ENCODE measurements around the gene CYP3A4. TPM values are rescaled to one million over a fixed set of nuclear protein-coding genes. Genes with fewer than 3 reads are reported as not detected.

Gene CYP3A4
- total RNA-seq, 2 donors from 2014 or later: 0.99 to 267 TPM

DNA sequence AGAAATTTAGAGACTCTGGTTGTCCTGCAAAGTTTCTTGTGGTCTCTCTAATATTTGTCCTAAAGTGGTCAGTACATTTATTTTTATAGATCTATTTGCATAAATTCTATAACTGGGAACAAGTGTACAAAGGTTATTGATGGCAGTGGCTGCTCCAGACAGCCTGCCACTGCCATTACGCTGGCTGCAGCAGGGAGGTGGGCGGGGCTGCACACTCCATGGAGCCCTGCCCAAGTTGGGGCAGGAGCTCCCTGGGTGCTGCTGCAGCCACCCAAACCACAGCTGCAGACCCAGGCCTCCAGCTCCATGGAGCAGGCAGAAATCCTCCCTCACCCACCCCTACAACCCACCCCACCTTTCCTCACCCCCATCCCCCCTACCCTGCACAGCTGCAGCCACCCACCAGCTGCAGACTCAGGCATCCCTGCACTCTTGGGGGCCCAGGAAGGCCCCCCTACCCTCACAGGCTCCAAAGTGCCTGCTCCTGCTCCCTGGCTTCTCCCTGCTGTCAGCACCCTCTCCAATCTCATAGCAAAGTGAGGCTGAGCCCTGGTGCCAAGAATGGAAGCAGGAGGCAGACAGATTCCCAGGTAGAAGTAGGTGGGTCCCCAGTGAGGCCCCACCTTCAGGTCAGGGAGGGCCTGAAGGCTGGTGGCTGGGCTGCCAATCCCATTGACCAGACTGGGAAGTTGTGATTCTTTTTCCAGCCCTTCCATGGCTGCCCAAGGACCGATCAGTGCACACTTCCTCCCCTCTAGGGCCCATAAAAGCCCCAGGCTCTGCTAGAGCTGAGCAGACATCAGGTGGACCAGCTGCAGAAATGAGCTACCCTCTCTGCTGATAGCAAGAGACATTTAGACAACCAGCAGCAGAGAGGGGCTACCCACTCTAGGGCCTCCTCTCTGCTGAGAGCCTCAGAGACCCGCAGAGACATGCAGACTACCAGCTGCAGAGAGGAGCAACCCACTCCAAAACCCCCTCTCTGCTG lies 39.0 kb upstream of the CYP3A4 start:
- no peak overlapping the region for H3K4me3 ChIP-seq
- peaks cover 58% of the 10 kb centered on the region for H3K4me1 ChIP-seq
- no peaks in the 10 kb centered on the region for H3K36me3 ChIP-seq (replicated peaks in 1 of 2; ENCODE audit: insufficient read depth in 1 of 2, low read depth in 2 of 2)
- DNase-seq (peak in 3 of 4 donors; percentile 50 to 68 (median 50)), ATAC-seq (no peak)
- intact Hi-C loops (cut with DNase I): no loop called here
- no peaks in the 10 kb centered on the region for H3K9me3 ChIP-seq
- no peak for TF ChIP-seq POLR2A (IDR thresholded peaks at IDR 0.05)
- TF ChIP-seq, protein P1, sequence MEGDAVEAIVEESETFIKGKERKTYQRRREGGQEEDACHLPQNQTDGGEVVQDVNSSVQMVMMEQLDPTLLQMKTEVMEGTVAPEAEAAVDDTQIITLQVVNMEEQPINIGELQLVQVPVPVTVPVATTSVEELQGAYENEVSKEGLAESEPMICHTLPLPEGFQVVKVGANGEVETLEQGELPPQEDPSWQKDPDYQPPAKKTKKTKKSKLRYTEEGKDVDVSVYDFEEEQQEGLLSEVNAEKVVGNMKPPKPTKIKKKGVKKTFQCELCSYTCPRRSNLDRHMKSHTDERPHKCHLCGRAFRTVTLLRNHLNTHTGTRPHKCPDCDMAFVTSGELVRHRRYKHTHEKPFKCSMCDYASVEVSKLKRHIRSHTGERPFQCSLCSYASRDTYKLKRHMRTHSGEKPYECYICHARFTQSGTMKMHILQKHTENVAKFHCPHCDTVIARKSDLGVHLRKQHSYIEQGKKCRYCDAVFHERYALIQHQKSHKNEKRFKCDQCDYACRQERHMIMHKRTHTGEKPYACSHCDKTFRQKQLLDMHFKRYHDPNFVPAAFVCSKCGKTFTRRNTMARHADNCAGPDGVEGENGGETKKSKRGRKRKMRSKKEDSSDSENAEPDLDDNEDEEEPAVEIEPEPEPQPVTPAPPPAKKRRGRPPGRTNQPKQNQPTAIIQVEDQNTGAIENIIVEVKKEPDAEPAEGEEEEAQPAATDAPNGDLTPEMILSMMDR (IDR thresholded peaks at IDR 0.05): no peak
- H3K27me3 ChIP-seq: no peaks in the 10 kb centered on the region
- WGBS, 2 donors: 70 to 73% methylated on average over 3 to 4 of the region's 4 CpGs
- H3K27ac ChIP-seq: no peak overlapping the region

DNA sequence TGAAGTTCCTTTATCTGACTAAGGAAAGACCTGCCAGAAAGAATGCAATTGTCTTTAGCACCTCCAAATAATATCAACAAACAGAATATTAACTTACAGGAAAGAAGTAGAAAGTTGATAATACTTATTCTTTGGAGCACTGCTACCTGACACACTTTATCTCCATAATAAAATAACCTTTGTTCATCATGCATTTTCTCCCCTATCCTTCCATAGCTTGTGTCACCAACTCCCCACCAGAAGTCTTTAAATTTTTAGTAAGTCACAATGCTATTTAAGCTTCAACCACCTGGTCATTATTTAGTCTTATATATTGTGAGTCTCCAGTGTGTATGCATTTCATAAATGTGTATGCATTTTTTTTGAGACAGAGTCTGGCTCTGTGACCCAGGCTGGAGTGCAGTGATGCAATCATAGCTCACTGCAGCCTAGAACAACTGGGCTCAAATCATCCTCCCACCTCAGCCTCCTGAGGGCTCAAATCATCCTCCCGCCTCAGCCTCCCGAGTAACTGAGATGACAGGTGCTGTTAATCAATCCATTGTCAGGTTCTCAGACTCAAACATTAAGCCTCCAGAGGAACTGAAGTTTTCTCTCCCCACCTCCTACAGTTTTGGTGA lies 36.5 kb upstream of the CYP3A4 start:
- TF ChIP-seq POLR2A (IDR thresholded peaks at IDR 0.05): no peak
- TF ChIP-seq, protein P1 (IDR thresholded peaks at IDR 0.05): no peak
- H3K4me1 ChIP-seq: peaks cover 34% of the 10 kb centered on the region
- 83 to 88% methylated on average over 2 of the region's 2 CpGs for WGBS, 2 donors
- ATAC-seq (no peak), DNase-seq (no peak)
- H3K9me3 ChIP-seq: no peaks in the 10 kb centered on the region
- H3K27me3 ChIP-seq: no peaks in the 10 kb centered on the region
- H3K4me3 ChIP-seq: no peak overlapping the region
- H3K27ac ChIP-seq: no peak overlapping the region
- no peaks in the 10 kb centered on the region for H3K36me3 ChIP-seq (replicated peaks in 1 of 2; ENCODE audit: insufficient read depth in 1 of 2, low read depth in 2 of 2)
- intact Hi-C loops (cut with DNase I): no loop called here

DNA sequence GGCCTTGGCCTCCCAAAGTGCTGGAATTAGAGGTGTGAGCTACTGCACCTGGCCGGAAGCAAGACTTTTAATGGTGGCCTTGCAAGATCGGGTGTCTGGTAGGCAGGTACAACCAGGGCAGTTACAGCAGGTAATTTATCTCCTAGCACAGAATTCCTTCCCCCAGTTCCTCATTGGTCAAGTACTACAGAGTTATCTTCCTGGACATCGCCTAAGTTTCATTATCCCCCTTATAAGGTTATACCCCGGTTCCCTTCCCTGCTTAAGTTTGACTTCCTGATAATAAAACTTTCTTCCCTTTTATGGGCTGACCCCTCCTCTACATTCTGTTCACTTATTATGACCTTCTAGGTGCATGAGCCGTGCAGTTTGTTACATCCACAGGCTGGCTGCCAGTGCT lies 24.8 kb upstream of the CYP3A4 start:
- Histone ChIP-seq H3K4me1 (no peaks in the 10 kb centered on the region), H3K9me3 (no peaks in the 10 kb centered on the region), H3K4me3 (no peak overlapping the region), H3K27me3 (no peaks in the 10 kb centered on the region), H3K27ac (no peak overlapping the region), H3K36me3 (replicated peaks in 1 of 2; ENCODE audit: insufficient read depth in 1 of 2, low read depth in 2 of 2) (no peaks in the 10 kb centered on the region)
- intact Hi-C loops (cut with DNase I): no loop called here
- 86 to 89% methylated on average over 5 of the region's 5 CpGs for WGBS, 2 donors
- TF ChIP-seq, protein P1 (IDR thresholded peaks at IDR 0.05): no peak
- no peak for TF ChIP-seq POLR2A (IDR thresholded peaks at IDR 0.05)
- no peak for ATAC-seq
- no peak for DNase-seq

DNA sequence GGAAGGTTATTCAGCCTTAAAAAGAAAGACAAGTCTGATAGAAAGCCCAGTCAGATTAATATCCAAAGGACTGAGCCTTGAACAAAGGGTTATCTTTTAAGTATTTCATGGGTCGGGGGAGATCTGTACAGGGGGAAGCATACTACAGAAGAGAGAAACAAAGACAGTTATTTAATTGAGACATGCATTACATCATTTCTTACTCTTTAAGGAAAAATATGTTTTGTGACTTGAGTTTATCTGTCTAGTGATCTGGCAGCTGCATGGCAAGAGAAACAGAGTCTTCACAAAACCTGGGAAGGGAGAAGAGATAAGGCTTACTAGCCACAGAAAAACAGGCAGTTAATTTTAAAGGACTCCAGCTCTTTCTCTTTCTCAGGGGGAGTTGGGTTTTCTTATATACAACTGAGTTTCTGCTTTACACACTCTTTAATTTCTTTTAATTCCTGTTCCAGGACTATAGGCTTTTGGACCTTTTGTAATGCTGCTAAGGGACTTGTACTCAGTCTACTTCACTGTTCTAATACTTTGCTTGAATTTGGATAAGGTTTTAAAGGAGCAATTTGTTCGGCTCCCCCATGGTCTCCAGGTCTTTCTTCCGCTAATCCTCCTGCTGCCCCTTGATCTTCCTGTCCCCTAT lies 23.0 kb upstream of the CYP3A4 start:
- TF ChIP-seq POLR2A (IDR thresholded peaks at IDR 0.05): no peak
- TF ChIP-seq, protein P1 (IDR thresholded peaks at IDR 0.05): no peak
- no peak for ATAC-seq
- H3K36me3 ChIP-seq (replicated peaks in 1 of 2; ENCODE audit: insufficient read depth in 1 of 2, low read depth in 2 of 2): no peaks in the 10 kb centered on the region
- no peak overlapping the region for H3K27ac ChIP-seq
- H3K9me3 ChIP-seq: no peaks in the 10 kb centered on the region
- no peaks in the 10 kb centered on the region for H3K27me3 ChIP-seq
- intact Hi-C loops (cut with DNase I): no loop called here
- H3K4me3 ChIP-seq: no peak overlapping the region
- H3K4me1 ChIP-seq: no peaks in the 10 kb centered on the region
- DNase-seq: no peak
- 87 to 88% methylated on average over 3 of the region's 3 CpGs for WGBS, 2 donors
